Neural cell (in vitro differentiated cells): ENCODE measurements around the gene P4HA3. TPM values are rescaled to one million over a fixed set of nuclear protein-coding genes. Genes with fewer than 3 reads are reported as not detected.

Experiments used
- H2AFZ ChIP-seq: fragments of 200-600, 300-800 bp; sonication (generic), shearing (Covaris generic); 2 replicates; pipeline ENCODE4 v1.6.0; 2014; ENCODE audit warnings: low read depth, mild to moderate bottlenecking, antibody characterized with exemption, low read length, moderate library complexity
- H3F3A ChIP-seq: fragments of 200-600 bp; shearing (Covaris generic); 2 replicates; pipeline ENCODE4 v1.6.1; 2016; ENCODE audit warnings: mild to moderate bottlenecking, moderate library complexity, mixed read lengths, antibody characterized with exemption, low read length; ENCODE audit not compliant: insufficient read depth, poor library complexity, severe bottlenecking
- H3K27ac ChIP-seq: fragments of 200-600, 300-800 bp; sonication (generic), shearing (Covaris generic); 2 replicates; pipeline ENCODE4 v1.5.1; 2014; ENCODE audit warnings: mild to moderate bottlenecking, low read length, moderate library complexity
- H3K27me3 ChIP-seq: fragments of 300-800, 200-600 bp; sonication (generic), shearing (Covaris generic); 2 replicates; pipeline ENCODE4 v1.6.0; 2014; ENCODE audit warnings: mild to moderate bottlenecking, low read depth, low read length, moderate library complexity; ENCODE audit not compliant: insufficient read depth
- H3K36me3 ChIP-seq: fragments of 300-800, 200-600 bp; sonication (generic), shearing (Covaris generic); 2 replicates; pipeline ENCODE4 v1.5.1; 2014; ENCODE audit warnings: mild to moderate bottlenecking, antibody characterized with exemption, low read length, moderate library complexity; ENCODE audit not compliant: insufficient read depth
- H3K4me2 ChIP-seq: fragments of 300-800, 200-600 bp; sonication (generic), shearing (Covaris generic); 2 replicates; pipeline ENCODE4 v1.6.0; 2014; ENCODE audit warnings: mild to moderate bottlenecking, low read length
- H3K4me3 ChIP-seq: fragments of 300-800, 200-600 bp; sonication (generic), shearing (Covaris generic); 2 replicates; pipeline ENCODE4 v1.5.1; 2014; ENCODE audit warnings: mild to moderate bottlenecking, low read length, moderate library complexity
- H3K79me2 ChIP-seq: fragments of 200-600 bp; shearing (Covaris generic); replicated peaks from 2 replicates; pipeline ENCODE4 v1.6.0; 2014; ENCODE audit warnings: mild to moderate bottlenecking, low read length, moderate library complexity; ENCODE audit not compliant: insufficient read depth
- H3K9ac ChIP-seq: fragments of 300-800, 200-600 bp; sonication (generic), shearing (Covaris generic); 2 replicates; pipeline ENCODE4 v1.6.1; 2016; ENCODE audit warnings: mild to moderate bottlenecking, low read length, mixed read lengths
- H3K9me2 ChIP-seq: fragments of 200-600 bp; shearing (Covaris generic); 2 replicates; pipeline ENCODE4 v1.6.1; 2016; ENCODE audit warnings: mild to moderate bottlenecking, low read length, mixed read lengths; ENCODE audit not compliant: insufficient read depth
- H3K9me3 ChIP-seq: fragments of 200-600, 300-800 bp; sonication (generic), shearing (Covaris generic); 2 replicates; pipeline ENCODE4 v1.6.1; 2016; ENCODE audit warnings: mild to moderate bottlenecking, mixed run types, low read length, moderate library complexity, mixed read lengths
- H4K20me1 ChIP-seq: fragments of 200-600 bp; shearing (Covaris generic); 2 replicates; pipeline ENCODE4 v1.6.1; 2016; ENCODE audit warnings: mild to moderate bottlenecking, mixed run types; ENCODE audit not compliant: insufficient read depth
- CTCF ChIP-seq: fragments of 450-650 bp; IDR thresholded peaks from 2 replicates; pipeline ENCODE4 v1.5.1; 2014; ENCODE audit warnings: antibody characterized with exemption, mild to moderate bottlenecking, moderate library complexity; ENCODE audit not compliant: poor library complexity, severe bottlenecking
- EP300 ChIP-seq: fragments of 450-650 bp; conservative IDR thresholded peaks from 2 replicates; pipeline ENCODE4 v1.6.1; 2014; ENCODE audit warnings: antibody characterized with exemption, mild to moderate bottlenecking, moderate library complexity; ENCODE audit not compliant: poor library complexity, severe bottlenecking
- EZH2 ChIP-seq: fragments of 200-600, 300-800 bp; shearing (Covaris generic), sonication (generic); IDR thresholded peaks from 2 replicates; pipeline ENCODE4 v1.6.1; 2014; ENCODE audit warnings: antibody characterized with exemption, low read length, borderline replicate concordance, mild to moderate bottlenecking; ENCODE audit not compliant: insufficient read depth, poor library complexity, severe bottlenecking
- MXI1 ChIP-seq: fragments of 450-650 bp; conservative IDR thresholded peaks from 2 replicates; pipeline ENCODE4 v1.6.1; 2014; ENCODE audit warnings: antibody characterized with exemption, mild to moderate bottlenecking; ENCODE audit not compliant: poor library complexity, severe bottlenecking
- POLR2AphosphoS5 ChIP-seq: IDR thresholded peaks from 2 replicates; pipeline ENCODE4 v1.6.1; 2012
- RAD21 ChIP-seq: fragments of 450-650 bp; conservative IDR thresholded peaks from 2 replicates; pipeline ENCODE4 v1.6.1; 2014; ENCODE audit warnings: antibody characterized with exemption, mild to moderate bottlenecking, moderate library complexity
- REST ChIP-seq: IDR thresholded peaks from 2 replicates; pipeline ENCODE4 v1.6.1; 2012; ENCODE audit warnings: borderline replicate concordance
- SMC3 ChIP-seq: fragments of 450-650 bp; conservative IDR thresholded peaks from 2 replicates; pipeline ENCODE4 v1.6.1; 2014; ENCODE audit warnings: antibody characterized with exemption, mild to moderate bottlenecking, moderate library complexity; ENCODE audit not compliant: poor library complexity
- TAF1 ChIP-seq: IDR thresholded peaks from 2 replicates; pipeline ENCODE4 v1.6.1; 2012; ENCODE audit warnings: low read depth
- polyA plus RNA-seq: library from polyadenylated mRNA; depleted of rRNA; stranded (reverse); fragments of >200 nt; gene quantifications from 2 replicates; pipeline ENCODE4 v1.2.3, GENCODE V29; 2014

The P4HA3 gene
- polyA plus RNA-seq, 1 donor from 2014 or later, result not detected

- no peak for TF ChIP-seq SMC3
- no peak for TF ChIP-seq POLR2AphosphoS5
- TF ChIP-seq TAF1, result no peak
- no peak for TF ChIP-seq CTCF
- no peak for TF ChIP-seq MXI1
- TF ChIP-seq REST, result no peak
- no peak for TF ChIP-seq EP300
- no peak for TF ChIP-seq RAD21
- no peak for TF ChIP-seq EZH2
- Histone ChIP-seq H3K36me3 (no peaks in the 10 kb centered on the region), H3K4me3 (no peak overlapping the region), H3K4me2 (no peak overlapping the region), H3K9me2 (no peaks in the 10 kb centered on the region), H3K79me2 (no peaks in the 10 kb centered on the region), H3K9ac (no peak overlapping the region), H3F3A (no peaks in the 10 kb centered on the region), H4K20me1 (no peaks in the 10 kb centered on the region), H3K27ac (no peak overlapping the region), H3K9me3 (no peaks in the 10 kb centered on the region), H3K27me3 (no peaks in the 10 kb centered on the region), H2AFZ (no peak overlapping the region)
These were observed 15.6 kb upstream of the P4HA3 start for GRCh38 chr11:74327076-74327475.

GRCh38 chr11:74326665-74327064, 15.2 kb upstream of the P4HA3 start:
- Histone ChIP-seq H3K4me3 (no peak overlapping the region), H3K4me2 (no peak overlapping the region)
- TF ChIP-seq SMC3, result no peak
- TF ChIP-seq REST, result no peak
- TF ChIP-seq RAD21, result no peak
- TF ChIP-seq MXI1, result no peak
- TF ChIP-seq EP300, result no peak

More at GRCh38 chr11:74326665-74327064, 15.2 kb upstream of the P4HA3 start:
- no peaks in the 10 kb centered on the region for H3K79me2 ChIP-seq
- H3K9ac ChIP-seq, result no peak overlapping the region
- H3F3A ChIP-seq, result no peaks in the 10 kb centered on the region
- no peak overlapping the region for H2AFZ ChIP-seq
- H4K20me1 ChIP-seq, result no peaks in the 10 kb centered on the region
- no peaks in the 10 kb centered on the region for H3K9me3 ChIP-seq
- no peaks in the 10 kb centered on the region for H3K36me3 ChIP-seq
- no peak overlapping the region for H3K27ac ChIP-seq
- H3K27me3 ChIP-seq, result no peaks in the 10 kb centered on the region
- H3K9me2 ChIP-seq, result no peaks in the 10 kb centered on the region
